ENCODE data around the gene CASK. TPM values are rescaled to one million over a fixed set of nuclear protein-coding genes. Genes with fewer than 3 reads are reported as not detected.

Gene CASK
- total and polyA plus RNA-seq, 9 of the 15 experiments (the other 6 are each of a cell fraction or from before 2014, with no cell fraction given) = 1.3 to 7.4 (median 5.2) TPM

DNA sequence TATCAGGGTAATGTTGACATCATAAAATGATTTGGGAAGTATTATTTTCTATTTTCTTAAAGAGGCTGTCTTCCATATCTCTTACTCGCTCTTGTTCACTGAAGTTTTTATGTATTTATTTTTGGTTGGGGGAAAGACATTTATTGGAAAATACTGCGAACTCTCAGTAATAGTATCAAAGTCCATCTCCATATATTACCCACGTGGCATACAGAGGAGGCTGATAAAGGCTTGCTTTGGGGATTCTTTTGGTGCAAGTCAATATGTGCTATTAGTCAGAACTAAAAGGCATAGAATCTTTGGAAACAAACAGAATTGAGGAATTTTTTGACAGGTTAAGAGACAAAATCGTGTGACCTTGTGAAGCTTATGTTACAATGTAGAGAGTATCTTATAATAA lies 374.9 kb downstream of the CASK start:
- intact Hi-C loops (cut with micrococcal nuclease) = no loop called here
- CTCF ChIA-PET (ENCODE audit: low intra/inter-chr PET ratio) = no interaction called here

More for the DNA sequence above, 374.9 kb downstream of the CASK start:
- ATAC-seq (no peak), DNase-seq (ENCODE audit: extremely low read depth in 1 of 4, low spot score in 3 of 4) (no peak), FAIRE-seq (no peak)
- H3K4me1 ChIP-seq (replicated peaks in 1 of 2; ENCODE audit: control insufficient read depth in 2 of 2, insufficient read depth in 2 of 2, low read length in 2 of 2) = no peaks in the 10 kb centered on the region
- no peak overlapping the region for H3K9ac ChIP-seq (ENCODE audit: insufficient read depth in 1 of 2, low read depth in 2 of 2, low read length in 2 of 2)
- in situ Hi-C loops (cut with MboI) = loop anchor here (25.0 kb wide), 1 partner anchor 389 kb away; no protein-coding TSS in a partner anchor
- POLR2A ChIA-PET = no interaction called here
- no peaks in the 10 kb centered on the region for H3K9me3 ChIP-seq (replicated peaks; ENCODE audit: control insufficient read depth, insufficient read depth, low read depth, low read length)
- 26% methylated on average over 4 of the region's 4 CpGs for WGBS (ENCODE audit: insufficient coverage, low coverage, missing lambda C conversion rate)
- no peaks in the 10 kb centered on the region for H3K27me3 ChIP-seq (ENCODE audit: control insufficient read depth in 2 of 2, insufficient read depth in 2 of 2, low read length in 2 of 2)
- no peak overlapping the region for H3K4me2 ChIP-seq (ENCODE audit: insufficient read depth, low read length)
- no peaks in the 10 kb centered on the region for H3K36me3 ChIP-seq (ENCODE audit: control insufficient read depth, insufficient read depth, low read length)
- TF ChIP-seq, protein P1, sequence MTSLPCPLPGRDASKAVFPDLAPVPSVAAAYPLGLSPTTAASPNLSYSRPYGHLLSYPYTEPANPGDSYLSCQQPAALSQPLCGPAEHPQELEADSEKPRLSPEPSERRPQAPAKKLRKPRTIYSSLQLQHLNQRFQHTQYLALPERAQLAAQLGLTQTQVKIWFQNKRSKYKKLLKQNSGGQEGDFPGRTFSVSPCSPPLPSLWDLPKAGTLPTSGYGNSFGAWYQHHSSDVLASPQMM (CRISPR knock-in tag; IDR thresholded peaks at IDR 0.05) = no peak
- TF ChIP-seq ZNF354B (CRISPR knock-in tag; IDR thresholded peaks at IDR 0.05) = no peak
- TF ChIP-seq TRIM24 (IDR thresholded peaks at IDR 0.05) = no peak
- TF ChIP-seq HOXB6 (CRISPR knock-in tag; IDR thresholded peaks at IDR 0.05; ENCODE audit: borderline replicate concordance) = no peak
- TF ChIP-seq ZNF282 (CRISPR knock-in tag; IDR thresholded peaks at IDR 0.05) = no peak
- TF ChIP-seq, protein P2, sequence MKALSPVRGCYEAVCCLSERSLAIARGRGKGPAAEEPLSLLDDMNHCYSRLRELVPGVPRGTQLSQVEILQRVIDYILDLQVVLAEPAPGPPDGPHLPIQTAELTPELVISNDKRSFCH (CRISPR knock-in tag; IDR thresholded peaks at IDR 0.05) = no peak
- TF ChIP-seq, protein P2 (tag; IDR thresholded peaks at IDR 0.05) = no peak
- TF ChIP-seq, protein P3, sequence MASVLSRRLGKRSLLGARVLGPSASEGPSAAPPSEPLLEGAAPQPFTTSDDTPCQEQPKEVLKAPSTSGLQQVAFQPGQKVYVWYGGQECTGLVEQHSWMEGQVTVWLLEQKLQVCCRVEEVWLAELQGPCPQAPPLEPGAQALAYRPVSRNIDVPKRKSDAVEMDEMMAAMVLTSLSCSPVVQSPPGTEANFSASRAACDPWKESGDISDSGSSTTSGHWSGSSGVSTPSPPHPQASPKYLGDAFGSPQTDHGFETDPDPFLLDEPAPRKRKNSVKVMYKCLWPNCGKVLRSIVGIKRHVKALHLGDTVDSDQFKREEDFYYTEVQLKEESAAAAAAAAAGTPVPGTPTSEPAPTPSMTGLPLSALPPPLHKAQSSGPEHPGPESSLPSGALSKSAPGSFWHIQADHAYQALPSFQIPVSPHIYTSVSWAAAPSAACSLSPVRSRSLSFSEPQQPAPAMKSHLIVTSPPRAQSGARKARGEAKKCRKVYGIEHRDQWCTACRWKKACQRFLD (CRISPR knock-in tag; IDR thresholded peaks at IDR 0.05) = no peak
- no peak for TF ChIP-seq MBD2 (IDR thresholded peaks at IDR 0.05; ENCODE audit: borderline replicate concordance, low read depth)
- no peak for TF ChIP-seq C11orf30 (IDR thresholded peaks at IDR 0.05; ENCODE audit: low read depth)
- TF ChIP-seq ZNF766 (CRISPR knock-in tag; conservative IDR thresholded peaks at IDR 0.05) = no peak
- TF ChIP-seq, protein P4, sequence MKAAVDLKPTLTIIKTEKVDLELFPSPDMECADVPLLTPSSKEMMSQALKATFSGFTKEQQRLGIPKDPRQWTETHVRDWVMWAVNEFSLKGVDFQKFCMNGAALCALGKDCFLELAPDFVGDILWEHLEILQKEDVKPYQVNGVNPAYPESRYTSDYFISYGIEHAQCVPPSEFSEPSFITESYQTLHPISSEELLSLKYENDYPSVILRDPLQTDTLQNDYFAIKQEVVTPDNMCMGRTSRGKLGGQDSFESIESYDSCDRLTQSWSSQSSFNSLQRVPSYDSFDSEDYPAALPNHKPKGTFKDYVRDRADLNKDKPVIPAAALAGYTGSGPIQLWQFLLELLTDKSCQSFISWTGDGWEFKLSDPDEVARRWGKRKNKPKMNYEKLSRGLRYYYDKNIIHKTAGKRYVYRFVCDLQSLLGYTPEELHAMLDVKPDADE (conservative IDR thresholded peaks at IDR 0.05; ENCODE audit: control insufficient read depth, low read depth, low read length) = no peak
- TF ChIP-seq, protein P5, sequence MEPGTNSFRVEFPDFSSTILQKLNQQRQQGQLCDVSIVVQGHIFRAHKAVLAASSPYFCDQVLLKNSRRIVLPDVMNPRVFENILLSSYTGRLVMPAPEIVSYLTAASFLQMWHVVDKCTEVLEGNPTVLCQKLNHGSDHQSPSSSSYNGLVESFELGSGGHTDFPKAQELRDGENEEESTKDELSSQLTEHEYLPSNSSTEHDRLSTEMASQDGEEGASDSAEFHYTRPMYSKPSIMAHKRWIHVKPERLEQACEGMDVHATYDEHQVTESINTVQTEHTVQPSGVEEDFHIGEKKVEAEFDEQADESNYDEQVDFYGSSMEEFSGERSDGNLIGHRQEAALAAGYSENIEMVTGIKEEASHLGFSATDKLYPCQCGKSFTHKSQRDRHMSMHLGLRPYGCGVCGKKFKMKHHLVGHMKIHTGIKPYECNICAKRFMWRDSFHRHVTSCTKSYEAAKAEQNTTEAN (CRISPR knock-in tag; IDR thresholded peaks at IDR 0.05) = no peak
- TF ChIP-seq GATA2 (CRISPR knock-in tag; IDR thresholded peaks at IDR 0.05) = no peak
- no peak for TF ChIP-seq ZNF316 (IDR thresholded peaks at IDR 0.05)
- TF ChIP-seq KAT2B (IDR thresholded peaks at IDR 0.05; ENCODE audit: low read depth, low read length) = no peak
- BruUV-seq (replicated peaks) = no TSS peak
- H3K4me3 ChIP-seq = no peak overlapping the region
- H3K79me2 ChIP-seq (ENCODE audit: control insufficient read depth, insufficient read depth, low read length) = no peaks in the 10 kb centered on the region
- H3K27ac ChIP-seq (ENCODE audit: extremely low read depth, low read depth, low read length) = no peak overlapping the region
- no peaks in the 10 kb centered on the region for H3K9me1 ChIP-seq (ENCODE audit: control insufficient read depth, insufficient read depth, low read length)
- no peaks in the 10 kb centered on the region for H4K20me1 ChIP-seq (replicated peaks; ENCODE audit: control insufficient read depth, insufficient read depth, low read length)
- no peak overlapping the region for H2AFZ ChIP-seq (ENCODE audit: low read depth, low read length)
